SK-N-MC (cell line): ENCODE data around the gene TRIM60.
"Not testable (repeated sequence)": the region's sequence is repeated elsewhere in the genome, so short reads cannot be mapped to it uniquely, and the experiment has no call there.

ENCODE experiments used
- DNase-seq: peaks from one replicate; pipeline ENCODE4 v3.0.0-alpha.2; 2011; ENCODE audit warnings: low read depth, low spot score
- H3K27ac ChIP-seq: fragments of 200-600 bp; sonication (generic); 2 replicates; pipeline ENCODE4 v1.5.1; 2016; ENCODE audit warnings: mixed run types
- H3K36me3 ChIP-seq: fragments of 200-600 bp; sonication (generic); 2 replicates; pipeline ENCODE4 v1.6.1; 2017; ENCODE audit warnings: antibody characterized with exemption, low read length, mixed read lengths; ENCODE audit not compliant: insufficient read depth
- H3K4me3 ChIP-seq: fragments of 200-600 bp; sonication (generic); 2 replicates; pipeline ENCODE4 v1.5.1; 2016
- H3K9ac ChIP-seq: fragments of 200-600 bp; sonication (generic); 2 replicates; pipeline ENCODE4 v1.8.0; 2017; ENCODE audit warnings: mixed run types, mixed read lengths; ENCODE audit not compliant: insufficient read length
- H3K9me3 ChIP-seq: fragments of 200-600 bp; sonication (generic); 2 replicates; pipeline ENCODE4 v1.6.1; 2017; ENCODE audit warnings: low read depth, mild to moderate bottlenecking, antibody characterized with exemption, low read length, moderate library complexity, mixed read lengths
- EZH2 ChIP-seq: fragments of 200-600 bp; sonication (generic); IDR thresholded peaks from one replicate; pipeline ENCODE4 v1.6.1; 2017; ENCODE audit warnings: antibody characterized with exemption
- FOXP2 ChIP-seq: optimal IDR thresholded peaks from 2 replicates; pipeline ENCODE3; 2011; ENCODE audit warnings: mild to moderate bottlenecking, moderate library complexity; ENCODE audit not compliant: insufficient read depth; ENCODE audit errors: extremely low read length, control extremely low read depth
- POLR2AphosphoS5 ChIP-seq: IDR thresholded peaks from 2 replicates; pipeline ENCODE4 v1.6.1; 2012; ENCODE audit warnings: mild to moderate bottlenecking, low read depth, low read length, borderline replicate concordance

TRIM60 gene

GRCh38 chr4:165006456-165006855 lies 25.3 kb upstream of the TRIM60 start:
- H3K36me3 ChIP-seq, result no peaks in the 10 kb centered on the region
- DNase-seq, result no peak
- TF ChIP-seq FOXP2 (no peak), EZH2 (no peak), POLR2AphosphoS5 (no peak)
- H3K9me3 ChIP-seq, result no peaks in the 10 kb centered on the region
- H3K4me3 ChIP-seq, result no peak overlapping the region
- no peak overlapping the region for H3K27ac ChIP-seq
- no peak overlapping the region for H3K9ac ChIP-seq

DNA sequence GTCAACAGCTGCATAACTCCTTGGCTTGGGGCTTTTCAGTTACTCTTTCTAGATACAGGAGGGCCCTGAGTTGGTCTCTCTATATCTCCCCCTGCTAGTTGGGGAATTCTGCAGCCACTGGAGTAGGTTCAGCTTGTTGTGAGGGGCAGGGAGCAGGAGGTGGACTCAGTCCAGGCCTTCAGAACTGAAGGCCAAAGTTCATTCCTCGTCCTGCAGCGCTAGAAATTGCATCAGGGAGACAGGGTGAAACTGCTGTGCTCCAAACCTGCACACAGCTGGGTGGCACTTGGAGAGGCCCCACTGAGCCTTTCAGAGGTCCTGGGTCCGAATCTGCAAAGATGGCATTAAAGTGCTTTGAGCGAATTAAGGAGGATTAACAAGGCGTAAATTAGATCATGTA lies 24.9 kb upstream of the TRIM60 start:
- Histone ChIP-seq H3K9me3 (no peaks in the 10 kb centered on the region), H3K4me3 (no peak overlapping the region), H3K27ac (no peak overlapping the region), H3K9ac (no peak overlapping the region), H3K36me3 (no peaks in the 10 kb centered on the region)
- no peak for DNase-seq
- TF ChIP-seq FOXP2 (no peak), EZH2 (no peak), POLR2AphosphoS5 (no peak)

DNA sequence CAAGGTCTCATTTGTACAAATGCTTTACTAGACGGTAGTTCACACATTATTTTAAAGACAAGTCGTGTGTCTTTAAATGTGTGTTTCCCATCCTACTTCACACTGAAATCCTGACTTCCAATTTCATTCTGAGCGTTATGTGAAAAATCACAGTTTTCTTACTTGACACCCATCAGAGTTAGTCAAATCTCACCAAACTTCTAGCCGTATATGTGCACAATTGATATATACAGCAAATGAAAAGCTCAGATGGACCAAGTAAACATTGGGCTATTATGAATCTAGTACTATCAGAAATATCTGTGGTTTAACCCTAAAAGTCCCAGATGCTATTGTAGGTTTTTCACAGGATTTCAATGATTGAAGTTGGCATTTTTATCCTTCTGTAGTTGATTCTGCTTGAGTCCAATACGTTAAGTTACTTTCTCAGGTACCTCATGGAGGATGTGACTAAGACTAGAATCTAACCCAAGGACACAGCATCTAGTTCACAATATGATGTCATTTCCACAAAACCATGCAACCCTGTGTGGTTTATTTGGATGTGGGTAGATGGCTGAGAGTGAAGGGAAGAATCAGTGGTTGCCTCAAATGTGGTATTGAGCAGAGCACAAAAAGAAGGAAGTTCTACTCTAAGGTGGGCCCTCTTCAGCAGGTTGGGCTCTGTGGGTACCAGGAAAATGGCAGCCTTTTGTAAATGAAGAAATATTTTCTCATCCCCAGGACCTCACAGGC lies 22.1 kb upstream of the TRIM60 start:
- H3K4me3 ChIP-seq, result no peak overlapping the region
- H3K9me3 ChIP-seq, result no peaks in the 10 kb centered on the region
- no peak for TF ChIP-seq EZH2
- TF ChIP-seq POLR2AphosphoS5, result no peak
- no peak for TF ChIP-seq FOXP2
- no peak overlapping the region for H3K27ac ChIP-seq
- H3K36me3 ChIP-seq, result no peaks in the 10 kb centered on the region
- no peak for DNase-seq
- no peak overlapping the region for H3K9ac ChIP-seq

DNA sequence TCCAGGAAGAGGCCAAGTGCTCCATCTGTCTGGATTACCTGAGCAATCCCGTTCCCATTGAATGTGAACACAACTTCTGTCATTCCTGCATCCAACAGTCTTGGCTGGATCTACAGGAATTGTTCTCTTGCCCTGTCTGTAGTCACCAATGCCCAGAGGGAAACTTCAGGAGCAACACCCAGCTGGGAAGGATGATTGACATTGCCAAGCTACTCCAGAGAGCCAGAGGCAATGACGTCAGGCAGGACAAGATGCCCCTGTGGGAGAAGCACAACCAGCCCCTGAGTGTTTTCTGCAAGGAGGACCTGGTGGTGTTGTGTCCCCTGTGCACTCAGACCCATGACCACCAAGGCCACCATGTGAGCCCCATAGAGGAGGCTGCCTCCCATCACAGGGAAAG lies 21.3 kb upstream of the TRIM60 start:
- H3K36me3 ChIP-seq, result no peaks in the 10 kb centered on the region
- H3K4me3 ChIP-seq, result no peak overlapping the region
- no peak overlapping the region for H3K27ac ChIP-seq
- no peak for DNase-seq
- no peak for TF ChIP-seq FOXP2
- no peak for TF ChIP-seq POLR2AphosphoS5
- TF ChIP-seq EZH2, result no peak
- no peaks in the 10 kb centered on the region for H3K9me3 ChIP-seq
- no peak overlapping the region for H3K9ac ChIP-seq

- Histone ChIP-seq H3K4me3 (no peak overlapping the region), H3K9ac (no peak overlapping the region), H3K36me3 (no peaks in the 10 kb centered on the region), H3K9me3 (no peaks in the 10 kb centered on the region), H3K27ac (no peak overlapping the region)
- no peak for TF ChIP-seq FOXP2
- no peak for TF ChIP-seq EZH2
- no peak for TF ChIP-seq POLR2AphosphoS5
- DNase-seq, result no peak
Measured at GRCh38 chr4:165010991-165011390, 20.8 kb upstream of the TRIM60 start.

- TF ChIP-seq FOXP2 (no peak), EZH2 (no peak), POLR2AphosphoS5 (no peak)
- H3K9me3 ChIP-seq, result no peaks in the 10 kb centered on the region
- DNase-seq, result no peak
- no peaks in the 10 kb centered on the region for H3K36me3 ChIP-seq
- H3K4me3 ChIP-seq, result no peak overlapping the region
- no peak overlapping the region for H3K9ac ChIP-seq
- H3K27ac ChIP-seq, result no peak overlapping the region
Measured at GRCh38 chr4:165011403-165011802, 20.4 kb upstream of the TRIM60 start.

DNA sequence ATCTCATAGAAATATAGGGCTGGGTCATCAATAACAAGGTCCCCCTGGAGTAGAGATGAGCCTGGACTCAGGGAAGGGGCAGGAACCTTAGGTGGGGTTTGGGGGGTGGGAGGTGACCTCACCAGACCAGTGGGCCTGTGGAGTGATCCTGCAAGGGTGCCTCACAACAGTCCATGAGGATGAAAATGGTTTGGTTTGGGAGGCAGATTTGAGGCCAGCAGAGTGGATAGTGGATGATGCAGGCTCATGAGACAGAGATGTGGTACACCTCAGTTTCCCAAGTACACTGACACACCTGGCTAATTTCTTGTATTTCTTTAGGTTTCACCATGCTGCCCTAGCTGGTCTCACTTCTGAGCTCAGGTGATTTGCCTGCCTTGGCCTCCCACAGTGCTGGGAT lies 18.1 kb upstream of the TRIM60 start:
- Histone ChIP-seq H3K4me3 (no peak overlapping the region), H3K36me3 (no peaks in the 10 kb centered on the region), H3K9me3 (no peaks in the 10 kb centered on the region), H3K9ac (no peak overlapping the region), H3K27ac (no peak overlapping the region)
- TF ChIP-seq FOXP2, result no peak
- TF ChIP-seq EZH2, result no peak
- no peak for TF ChIP-seq POLR2AphosphoS5
- DNase-seq, result no peak

DNA sequence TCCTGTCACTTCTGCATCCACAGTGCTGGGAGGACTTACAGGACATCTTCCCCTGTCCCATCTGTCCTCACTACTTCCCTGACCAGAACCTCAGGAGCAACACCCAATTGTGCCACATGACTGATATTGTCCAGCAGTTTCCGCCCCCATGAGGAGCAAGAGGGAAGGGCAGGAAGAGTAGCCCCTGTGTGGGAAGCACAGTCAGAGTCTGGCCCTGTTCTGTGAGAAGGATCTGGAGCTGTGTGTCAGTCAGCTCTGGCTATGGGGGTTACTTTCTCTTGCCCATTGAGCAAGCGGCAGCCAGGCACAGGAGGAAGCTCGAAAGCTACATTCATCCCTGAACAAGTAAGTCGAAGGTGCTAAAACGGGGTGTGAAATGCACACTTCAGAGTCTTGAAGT lies 14.8 kb upstream of the TRIM60 start:
- Histone ChIP-seq H3K4me3 (no peak overlapping the region), H3K9me3 (no peaks in the 10 kb centered on the region), H3K36me3 (no peaks in the 10 kb centered on the region), H3K9ac (no peak overlapping the region), H3K27ac (no peak overlapping the region)
- DNase-seq, result no peak
- TF ChIP-seq EZH2 (no peak), POLR2AphosphoS5 (no peak), FOXP2 (no peak)

DNA sequence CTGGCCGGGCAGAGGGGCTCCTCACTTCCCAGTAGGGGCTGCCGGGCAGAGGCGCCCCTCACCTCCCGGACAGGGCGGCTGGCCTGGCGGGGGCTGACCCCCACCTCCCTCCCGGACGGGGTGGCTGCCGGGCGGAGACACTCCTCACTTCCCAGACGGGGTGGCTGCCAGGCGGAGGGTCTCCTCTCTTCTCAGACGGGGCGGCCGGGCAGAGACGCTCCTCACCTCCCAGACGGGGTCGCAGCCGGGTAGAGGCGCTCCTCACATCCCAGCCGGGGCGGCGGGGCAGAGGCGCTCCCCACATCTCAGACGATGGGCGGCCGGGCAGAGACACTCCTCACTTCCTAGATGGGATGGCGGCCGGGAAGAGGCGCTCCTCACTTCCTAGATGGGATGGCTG lies 11.8 kb upstream of the TRIM60 start:
- not testable (repeated sequence) for H3K9me3 ChIP-seq, DNase-seq, H3K4me3 ChIP-seq, H3K9ac ChIP-seq, H3K27ac ChIP-seq, H3K36me3 ChIP-seq

DNA sequence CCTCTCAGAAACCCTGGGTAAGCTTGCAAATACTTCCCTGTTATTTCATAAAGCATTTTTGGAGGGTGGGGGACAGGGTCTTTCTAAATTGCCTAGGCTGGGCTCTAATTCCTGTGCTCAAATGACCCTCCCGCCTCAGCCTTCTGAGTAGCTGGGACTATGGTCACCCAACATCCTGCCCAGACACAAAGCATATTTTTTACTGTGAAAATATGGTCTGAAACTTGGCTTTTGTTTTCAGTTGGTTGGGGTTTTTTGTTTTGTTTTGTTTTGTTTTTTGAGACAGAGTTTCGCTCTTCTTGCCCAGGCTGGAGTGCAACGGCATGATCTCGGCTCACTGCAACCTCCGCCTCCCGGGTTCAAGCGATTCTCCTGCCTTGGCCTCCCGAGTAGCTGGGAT lies 6.0 kb upstream of the TRIM60 start:
- H3K9ac ChIP-seq, H3K4me3 ChIP-seq, H3K36me3 ChIP-seq, H3K9me3 ChIP-seq, DNase-seq, H3K27ac ChIP-seq: not testable (repeated sequence)
